Epithelial cell of prostate (primary cell): Measurements from ENCODE around the gene MLLT10.

Experiments used
- DNase-seq: peaks from one replicate; pipeline ENCODE4 v3.0.0-alpha.2; 2011; ENCODE audit warnings: low read depth, low spot score
- H3K27ac ChIP-seq: fragments of 450-650 bp; 2 replicates; pipeline ENCODE4 v1.5.1; 2017; ENCODE audit warnings: mild to moderate bottlenecking

Gene MLLT10

DNA sequence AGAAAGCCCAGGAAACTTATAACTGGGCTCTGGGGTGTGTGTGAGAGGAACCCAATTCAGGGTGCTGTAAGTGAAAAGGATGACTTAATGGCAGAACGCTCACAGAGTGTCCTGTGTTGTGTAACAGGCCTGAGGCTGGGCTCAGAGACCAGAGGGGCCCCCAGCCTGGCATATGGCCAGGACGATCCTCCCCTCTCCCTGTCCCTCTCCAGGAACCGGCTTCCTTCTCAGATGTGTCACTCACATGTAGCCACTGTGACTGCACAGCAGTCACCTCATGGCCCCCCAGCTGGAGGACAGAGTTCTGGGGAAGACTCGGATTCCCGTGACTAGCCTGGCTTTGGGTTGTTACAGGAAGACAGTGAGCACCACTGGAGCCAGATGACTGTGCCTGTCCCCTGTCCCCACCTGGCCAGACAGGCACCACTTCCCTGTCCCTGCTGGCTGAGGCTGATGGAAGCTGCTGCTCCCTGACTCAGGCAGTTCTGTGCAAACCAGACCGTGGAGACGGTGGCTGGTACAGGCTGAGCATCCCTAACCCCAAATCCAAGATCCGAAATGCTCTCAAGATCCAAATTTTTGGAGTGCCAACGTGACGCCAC is 220.5 kb downstream of the MLLT10 start:
- DNase-seq, result no peak
- H3K27ac ChIP-seq, result no peak overlapping the region

DNA sequence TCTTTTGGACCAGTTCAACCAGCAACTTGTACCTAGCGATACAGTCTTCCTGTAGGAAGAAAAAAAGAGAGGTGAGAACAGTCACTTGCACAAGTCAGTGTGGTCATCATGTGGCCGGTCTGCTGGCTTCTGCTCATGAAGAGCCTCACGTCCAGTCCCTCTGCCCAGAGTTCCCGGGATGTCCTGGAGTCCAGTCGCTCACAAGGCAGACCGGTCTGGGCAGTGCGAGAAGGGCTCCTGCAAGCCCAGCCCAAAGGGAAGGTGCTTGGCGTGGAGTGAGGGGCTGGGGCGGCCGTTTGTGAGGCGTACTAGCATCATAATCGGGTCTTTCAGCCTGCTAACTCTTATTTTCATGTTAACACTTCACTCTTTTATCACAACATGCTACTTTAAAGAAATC is 222.7 kb downstream of the MLLT10 start:
- H3K27ac ChIP-seq, result no peak overlapping the region
- no peak for DNase-seq

DNA sequence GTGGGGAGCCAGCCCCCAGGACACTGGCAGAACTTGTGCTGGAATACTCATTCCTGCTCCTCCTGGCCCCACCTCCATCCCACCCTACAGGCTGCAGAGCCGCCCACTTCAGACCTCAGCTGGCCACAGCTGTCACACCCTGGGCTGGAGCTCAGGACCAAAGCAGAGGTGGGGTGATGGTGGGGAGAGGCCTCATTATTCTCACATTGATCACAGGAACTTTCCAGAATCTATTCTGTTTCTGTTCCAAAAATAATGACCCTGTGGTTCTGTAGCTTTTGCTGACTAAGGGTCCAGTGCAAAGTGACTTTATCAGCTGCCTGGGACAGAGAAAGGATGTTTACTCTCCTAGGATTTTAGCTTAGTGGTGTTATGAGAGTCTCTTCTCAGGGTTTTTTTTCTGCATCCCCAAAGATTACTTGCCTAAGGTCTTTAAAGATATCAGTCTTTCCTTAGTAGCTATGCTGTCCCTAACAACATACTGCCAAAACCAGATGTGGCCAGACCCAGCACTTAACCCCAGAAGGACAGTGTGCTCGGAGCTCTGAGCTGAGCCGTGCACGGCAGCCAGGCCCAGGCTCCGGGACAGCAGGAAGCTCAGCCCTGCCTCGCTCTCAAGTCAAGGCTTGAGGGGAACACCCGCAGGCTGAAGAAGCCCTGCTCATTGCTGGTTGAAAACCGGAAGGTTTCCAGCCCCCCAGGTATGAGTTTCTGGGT is 223.3 kb downstream of the MLLT10 start:
- H3K27ac ChIP-seq, result no peak overlapping the region
- DNase-seq, result no peak

- no peak for DNase-seq
- no peak overlapping the region for H3K27ac ChIP-seq
Observed at GRCh38 chr10:21758239-21758638, 224.2 kb downstream of the MLLT10 start.

DNA sequence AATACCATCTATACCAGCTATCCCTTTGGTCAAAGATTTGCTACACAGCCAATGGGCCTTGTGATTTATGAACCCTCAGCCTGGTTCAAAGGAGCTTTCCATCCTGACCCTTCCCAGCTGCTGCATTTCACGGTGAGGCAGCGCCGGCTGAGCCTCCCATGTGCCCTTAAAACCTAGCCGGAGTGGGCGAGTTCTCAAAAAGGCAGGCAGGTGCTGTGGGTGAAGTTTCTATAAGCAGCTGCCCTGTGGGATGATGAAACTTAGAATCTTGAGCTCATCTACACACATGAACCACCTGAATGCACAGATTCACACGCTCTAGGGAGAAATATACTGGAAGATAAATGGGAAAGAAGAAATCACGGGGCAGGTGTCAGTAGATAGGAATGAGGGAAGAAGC is 224.7 kb downstream of the MLLT10 start:
- no peak overlapping the region for H3K27ac ChIP-seq
- DNase-seq, result no peak

DNA sequence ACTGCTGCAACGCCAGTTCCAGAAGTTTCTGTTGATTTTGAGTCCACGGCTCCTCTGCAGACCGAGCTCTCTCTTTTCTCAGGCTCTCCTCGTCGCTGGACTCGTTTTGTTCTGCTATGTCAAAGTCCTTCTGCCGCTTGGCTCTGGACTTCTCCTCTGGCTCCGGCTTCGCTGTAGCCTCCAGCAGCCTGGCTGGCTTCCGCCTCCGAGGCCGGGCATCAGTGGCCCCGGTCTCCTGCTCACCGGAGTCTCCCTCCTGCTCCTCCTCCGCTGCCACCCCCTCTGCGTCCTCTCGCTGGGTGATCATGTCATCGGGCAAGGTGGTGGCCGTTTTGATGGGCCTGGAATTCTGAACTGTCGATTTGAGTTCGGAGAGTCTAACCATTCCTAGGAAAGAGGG is 225.2 kb downstream of the MLLT10 start:
- no peak overlapping the region for H3K27ac ChIP-seq
- no peak for DNase-seq

GRCh38 chr10:21760332-21760731 is 226.3 kb downstream of the MLLT10 start:
- DNase-seq, result no peak
- no peak overlapping the region for H3K27ac ChIP-seq

DNA sequence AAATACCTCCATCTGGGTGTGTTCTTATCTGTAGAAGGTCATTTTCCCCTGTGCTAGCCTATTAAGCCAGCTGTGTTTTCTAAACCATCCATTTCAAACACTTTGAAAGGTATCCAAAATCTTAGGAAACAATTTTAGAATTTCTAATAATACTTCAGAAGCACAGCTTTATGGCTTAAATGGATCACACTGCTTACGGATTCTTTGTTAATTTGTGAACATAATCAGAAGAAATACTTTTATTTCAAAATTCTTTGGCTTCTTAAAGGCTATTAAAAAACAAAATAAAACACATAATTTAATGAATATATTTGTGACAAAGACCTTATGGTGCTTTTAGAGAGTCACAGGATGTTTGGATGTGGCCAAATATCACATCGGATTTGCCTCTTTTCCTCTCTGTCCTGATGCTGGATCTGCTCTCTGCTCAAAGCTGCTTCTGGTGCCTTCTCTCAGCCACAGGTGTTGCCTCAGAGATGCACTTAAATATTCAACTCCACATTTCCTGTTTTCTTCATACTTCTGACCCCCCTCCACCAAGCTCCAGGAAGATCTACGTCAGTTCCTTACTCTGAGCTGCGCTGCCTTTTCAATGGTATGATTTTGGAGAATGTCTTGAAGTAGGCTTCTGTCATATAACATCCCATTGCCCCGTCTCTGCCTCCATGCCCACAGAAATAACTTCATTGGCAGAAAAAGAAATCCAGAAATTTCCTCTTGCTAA is 230.6 kb downstream of the MLLT10 start:
- H3K27ac ChIP-seq, result no peak overlapping the region
- no peak for DNase-seq

GRCh38 chr10:21769041-21769440 is 235.0 kb downstream of the MLLT10 start:
- H3K27ac ChIP-seq, result no peak overlapping the region
- no peak for DNase-seq

DNA sequence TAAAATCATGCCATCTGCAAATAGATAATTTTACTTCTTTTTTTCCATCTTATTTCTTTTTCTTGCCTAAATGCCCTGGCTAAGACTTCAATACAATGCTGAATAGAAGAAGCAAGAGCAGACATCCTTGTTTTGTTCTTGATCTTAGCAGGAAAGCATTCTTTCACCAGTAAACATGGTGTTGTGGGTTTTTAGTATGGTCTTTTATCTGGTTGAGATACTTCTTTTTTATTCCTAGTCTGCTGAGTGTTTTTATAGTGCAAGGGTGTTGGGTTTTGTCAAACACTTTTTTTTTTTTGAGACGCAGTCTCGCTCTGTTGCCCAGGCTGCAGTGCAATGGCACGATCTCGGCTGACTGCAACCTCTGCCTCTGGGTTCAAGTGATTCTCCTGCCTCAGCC is 237.2 kb downstream of the MLLT10 start:
- no peak for DNase-seq
- H3K27ac ChIP-seq, result no peak overlapping the region

GRCh38 chr10:21776883-21777282 is 242.9 kb downstream of the MLLT10 start:
- H3K27ac ChIP-seq, result no peak overlapping the region
- DNase-seq, result no peak

DNA sequence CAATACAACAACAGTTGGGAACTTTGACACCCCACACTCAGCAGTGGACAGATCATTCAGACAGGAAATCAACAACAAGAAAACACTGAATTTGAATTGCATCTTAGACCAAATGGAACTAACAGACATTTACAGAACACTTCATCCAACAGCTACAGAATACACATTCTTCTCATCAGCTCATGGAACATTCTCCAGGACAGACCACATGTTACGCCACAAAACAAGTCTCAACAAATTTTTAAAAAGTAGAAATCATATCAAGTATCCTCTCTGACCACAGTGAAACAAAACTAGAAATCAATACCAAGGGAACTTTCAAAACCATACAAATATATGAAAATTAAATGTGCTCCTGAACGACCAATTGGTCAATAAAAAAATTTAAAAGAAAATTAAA is 257.2 kb downstream of the MLLT10 start:
- no peak for DNase-seq
- H3K27ac ChIP-seq, result no peak overlapping the region
